Omental fat pad (tissue), 4 donors: ENCODE measurements around the gene PCBP4. TPM values are rescaled to one million over a fixed set of nuclear protein-coding genes. Genes with fewer than 3 reads are reported as not detected.

Source experiments
- ATAC-seq: fragments of 150-250 bp; one replicate; pipeline ENCODE4 v1.9.1; 2016; ENCODE audit warnings: mild to moderate bottlenecking, moderate library complexity; ENCODE audit not compliant: low FRiP score
- DNase-seq: peaks from one replicate; pipeline ENCODE4 v3.0.0-alpha.2; 2019; ENCODE audit warnings: low spot score
- total RNA-seq, 4 donors: library from RNA; depleted of rRNA; stranded (reverse); fragments of >200 nt; gene quantifications; one replicate each; pipeline ENCODE4 v1.1.0, GENCODE V29; 2016
- TF ChIP-seq, protein P1 (sequence below), 3 donors: fragments of 450-650 bp; IDR thresholded peaks; one replicate each; pipeline ENCODE4 v1.5.1; 2016 to 2017; ENCODE audit warnings: antibody characterized with exemption in 3 of 3, mild to moderate bottlenecking in 3 of 3, moderate library complexity in 2 of 3

The PCBP4 gene
- total RNA-seq, 4 donors from 2014 or later: 21.4 to 84.0 (median 23.4) TPM

DNA sequence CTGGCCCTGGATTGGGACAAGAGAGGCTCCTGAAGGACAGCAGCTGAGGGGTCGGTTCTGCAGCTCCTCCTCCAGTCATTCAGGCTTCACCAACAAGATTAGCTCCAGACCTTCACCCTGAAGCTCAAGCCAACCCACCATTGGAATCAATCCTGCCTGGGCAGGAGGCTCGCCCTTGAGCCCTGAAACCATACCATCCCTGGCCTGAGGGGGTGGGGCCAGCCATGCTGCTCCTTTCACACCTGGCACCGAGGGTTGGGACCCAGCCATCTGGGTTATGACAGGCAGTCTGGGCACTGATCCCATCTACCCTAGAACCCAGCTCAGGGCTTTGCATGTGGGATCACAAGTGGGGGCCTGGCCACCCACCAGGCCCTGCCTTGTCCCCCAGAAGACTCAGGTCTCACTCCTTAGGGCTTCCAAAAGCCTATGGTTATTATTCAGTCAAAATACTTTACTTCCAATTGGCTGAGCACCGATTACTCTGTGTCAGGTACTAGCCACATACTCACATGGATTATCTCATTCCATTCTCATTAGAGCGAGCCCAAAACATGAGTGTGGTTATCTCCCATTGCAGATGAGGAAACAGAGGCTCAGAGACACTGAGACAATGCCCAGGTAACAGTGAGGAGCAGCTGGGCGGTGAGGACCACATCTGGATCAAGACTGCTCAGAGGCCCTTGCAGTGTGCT is 3.5 kb upstream of the PCBP4 start:
- TF ChIP-seq, protein P1, sequence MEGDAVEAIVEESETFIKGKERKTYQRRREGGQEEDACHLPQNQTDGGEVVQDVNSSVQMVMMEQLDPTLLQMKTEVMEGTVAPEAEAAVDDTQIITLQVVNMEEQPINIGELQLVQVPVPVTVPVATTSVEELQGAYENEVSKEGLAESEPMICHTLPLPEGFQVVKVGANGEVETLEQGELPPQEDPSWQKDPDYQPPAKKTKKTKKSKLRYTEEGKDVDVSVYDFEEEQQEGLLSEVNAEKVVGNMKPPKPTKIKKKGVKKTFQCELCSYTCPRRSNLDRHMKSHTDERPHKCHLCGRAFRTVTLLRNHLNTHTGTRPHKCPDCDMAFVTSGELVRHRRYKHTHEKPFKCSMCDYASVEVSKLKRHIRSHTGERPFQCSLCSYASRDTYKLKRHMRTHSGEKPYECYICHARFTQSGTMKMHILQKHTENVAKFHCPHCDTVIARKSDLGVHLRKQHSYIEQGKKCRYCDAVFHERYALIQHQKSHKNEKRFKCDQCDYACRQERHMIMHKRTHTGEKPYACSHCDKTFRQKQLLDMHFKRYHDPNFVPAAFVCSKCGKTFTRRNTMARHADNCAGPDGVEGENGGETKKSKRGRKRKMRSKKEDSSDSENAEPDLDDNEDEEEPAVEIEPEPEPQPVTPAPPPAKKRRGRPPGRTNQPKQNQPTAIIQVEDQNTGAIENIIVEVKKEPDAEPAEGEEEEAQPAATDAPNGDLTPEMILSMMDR (IDR thresholded peaks at IDR 0.05): no peak
- ATAC-seq: no peak
- DNase-seq: no peak

DNA sequence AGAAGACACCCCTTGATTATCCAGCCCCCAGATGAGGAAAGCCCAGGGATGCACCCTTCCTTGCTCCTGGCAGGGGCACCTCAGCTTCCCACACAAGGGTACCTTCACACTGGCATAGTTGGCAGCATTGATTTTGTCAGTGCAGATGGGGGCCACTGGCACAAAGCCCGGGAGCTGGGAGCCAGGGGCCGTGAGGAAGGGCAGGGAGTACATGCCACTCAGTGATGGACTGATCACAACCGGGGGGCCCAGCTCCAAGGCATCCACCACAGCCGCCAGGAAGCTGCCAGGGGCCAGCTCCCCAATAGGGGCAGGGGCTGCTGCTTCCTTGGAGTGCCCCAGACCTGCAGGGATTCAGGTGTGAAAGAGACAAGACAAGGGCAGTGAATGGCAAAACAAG is 2.6 kb upstream of the PCBP4 start:
- ATAC-seq (no peak), DNase-seq (no peak)
- TF ChIP-seq, protein P1 (IDR thresholded peaks at IDR 0.05): no peak

DNA sequence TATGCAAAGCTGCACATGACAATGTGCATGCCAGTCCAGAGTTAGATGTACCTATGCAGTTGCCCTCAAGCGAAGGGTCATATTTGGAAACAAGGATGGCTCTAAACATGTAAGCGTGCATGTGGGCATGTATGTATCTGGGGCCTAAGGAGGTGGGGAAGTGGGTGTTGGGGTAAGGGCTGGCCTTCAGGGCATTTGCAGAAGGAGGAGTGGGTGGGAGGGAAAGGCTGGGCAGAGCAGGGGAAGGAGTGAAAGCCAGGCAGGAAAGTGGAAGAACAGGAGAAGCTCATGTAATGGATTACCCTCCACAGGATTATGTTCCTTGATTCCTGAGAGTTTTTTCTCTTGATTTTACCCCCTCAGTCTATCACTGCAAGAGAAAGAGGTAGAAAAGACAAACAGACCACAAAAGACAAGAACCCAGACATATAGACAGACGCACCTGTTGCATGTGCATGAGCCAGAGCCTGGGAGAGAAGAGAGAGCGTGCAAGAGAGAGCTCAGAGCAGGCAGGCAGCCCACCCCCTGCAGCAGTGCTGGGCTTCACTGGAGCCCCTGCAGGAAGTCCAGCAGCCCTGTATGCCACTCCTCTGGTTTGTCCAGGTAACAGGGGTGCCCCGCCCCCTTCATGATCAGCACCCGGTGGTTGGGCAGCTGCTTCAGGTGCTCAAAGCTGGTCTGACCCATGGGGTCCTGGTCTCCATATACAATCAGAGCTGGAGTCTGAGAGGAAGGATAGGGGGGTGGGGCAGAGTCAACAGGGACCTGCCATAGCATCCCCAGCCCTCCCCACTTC is 1.8 kb upstream of the PCBP4 start:
- DNase-seq (no peak), ATAC-seq (no peak)
- TF ChIP-seq, protein P1 (IDR thresholded peaks at IDR 0.05): no peak

DNA sequence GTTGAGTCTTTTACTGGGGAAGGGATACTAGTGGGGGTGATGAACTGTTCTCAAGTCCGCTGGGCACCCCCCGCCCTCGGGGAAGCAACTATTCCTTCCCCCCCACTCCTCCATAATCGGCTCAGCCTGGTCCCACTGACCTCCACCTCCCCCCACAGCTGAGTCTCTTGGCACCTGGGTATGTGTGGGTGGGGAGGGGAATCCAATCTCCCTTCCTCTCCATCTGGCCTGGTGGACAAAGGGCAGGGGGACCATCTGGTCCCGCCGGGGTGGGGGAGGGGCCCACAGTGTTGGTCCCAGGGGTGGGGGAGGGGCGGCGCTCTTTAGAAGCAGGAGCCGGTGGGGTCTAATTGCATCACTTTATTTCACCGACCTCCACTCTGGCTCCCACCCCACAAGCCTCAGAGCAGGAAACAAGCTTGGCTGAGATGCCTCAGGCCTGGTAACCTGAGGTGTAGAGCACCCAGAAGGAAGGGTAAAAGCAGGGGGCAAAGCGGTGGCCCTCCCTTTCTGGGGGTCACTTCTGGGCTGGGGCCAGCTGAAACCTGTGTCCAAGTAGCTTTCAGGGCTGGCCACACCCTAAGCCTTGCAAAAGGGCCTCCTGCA is 1.0 kb upstream of the PCBP4 start:
- ATAC-seq: no peak
- DNase-seq: no peak
- TF ChIP-seq, protein P1 (IDR thresholded peaks at IDR 0.05): no peak

DNA sequence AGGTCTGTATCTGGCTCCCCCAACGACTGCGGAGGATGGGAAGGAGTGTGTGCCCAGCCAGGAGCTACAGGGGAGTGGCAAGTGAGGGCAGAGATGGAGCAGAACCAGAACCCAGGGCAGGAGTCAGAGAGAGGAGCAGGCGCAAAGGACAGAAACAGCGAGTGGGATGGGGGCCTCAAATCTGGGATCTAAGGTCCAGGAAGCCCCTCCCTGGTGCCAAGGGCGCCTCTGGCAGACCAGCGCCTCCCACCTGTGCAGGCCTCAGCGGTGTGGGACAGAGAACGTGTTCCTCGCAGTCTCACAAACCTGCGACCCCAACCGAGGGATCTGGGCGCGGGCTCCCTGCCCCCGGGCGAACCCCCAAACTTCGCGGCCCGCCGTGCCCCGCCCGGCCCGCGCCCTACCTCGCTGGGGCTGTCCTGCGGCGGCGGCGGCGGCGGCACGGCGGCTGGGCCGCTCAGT is 301 bp downstream of the PCBP4 start:
- ATAC-seq (peak; percentile 3), DNase-seq (no peak)
- TF ChIP-seq, protein P1 (IDR thresholded peaks at IDR 0.05): no peak

DNA sequence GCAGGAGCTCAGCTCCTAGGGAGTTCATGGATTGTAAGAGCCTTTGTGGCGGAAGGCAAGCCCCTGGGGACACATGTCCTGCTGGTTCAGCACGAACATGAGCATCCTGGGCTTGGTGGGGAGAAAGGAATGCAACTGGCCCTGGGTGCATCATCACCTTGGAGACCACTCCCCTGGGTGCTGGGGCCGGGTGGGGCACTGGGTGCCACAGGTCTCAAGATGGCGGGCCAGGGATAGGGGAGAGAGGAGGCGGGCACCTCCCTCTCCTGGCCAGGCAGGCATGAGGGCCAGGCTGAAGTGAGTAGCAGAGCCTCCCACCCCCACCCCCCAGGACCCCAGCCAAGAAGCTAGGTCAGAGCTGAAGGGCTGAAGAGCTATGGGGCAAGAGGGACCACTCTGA is 768 bp downstream of the PCBP4 start:
- no peak for ATAC-seq

More for the DNA sequence above, 768 bp downstream of the PCBP4 start:
- no peak for DNase-seq
- TF ChIP-seq, protein P1 (IDR thresholded peaks at IDR 0.05): no peak
